Measurements from ENCODE around the gene MBOAT7. TPM values are rescaled to one million over a fixed set of nuclear protein-coding genes. Genes with fewer than 3 reads are reported as not detected.

The MBOAT7 gene
- total and polyA plus RNA-seq, 4 donors = 10.3 to 31.5 (median 15.0) TPM

DNA sequence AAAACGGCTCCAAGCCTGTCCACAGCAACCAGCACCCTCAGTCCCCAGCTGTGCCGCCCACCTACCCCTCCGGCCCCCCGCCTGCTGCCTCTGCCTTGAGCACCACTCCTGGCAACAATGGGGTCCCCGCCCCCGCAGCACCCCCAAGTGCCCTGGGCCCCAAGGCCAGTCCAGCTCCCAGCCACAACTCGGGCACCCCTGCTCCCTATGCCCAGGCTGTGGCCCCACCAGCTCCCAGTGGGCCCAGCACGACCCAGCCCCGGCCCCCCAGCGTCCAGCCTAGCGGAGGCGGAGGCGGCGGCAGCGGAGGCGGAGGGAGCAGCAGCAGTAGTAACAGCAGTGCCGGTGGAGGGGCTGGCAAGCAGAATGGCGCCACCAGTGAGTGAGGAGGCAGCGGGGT is 41.2 kb downstream of the MBOAT7 start:
- Histone ChIP-seq H3K4me3 (ENCODE audit: low read depth in 1 of 3, low read length in 3 of 3) (no peak overlapping the region), H3K9ac (ENCODE audit: low read depth in 1 of 2, low read length in 2 of 2) (no peak overlapping the region), H3K9me3 (ENCODE audit: control insufficient read depth in 4 of 4, low read length in 3 of 4) (no peaks in the 10 kb centered on the region), H3K36me3 (ENCODE audit: control insufficient read depth in 4 of 4, insufficient read depth in 3 of 4, low read depth in 1 of 4, low read length in 3 of 4) (peaks cover 24 to 94% (median 60%) of the 10 kb centered on the region in 4 donors), H3K4me1 (ENCODE audit: control insufficient read depth in 4 of 4, insufficient read depth in 4 of 4, low read length in 3 of 4) (no peaks in the 10 kb centered on the region), H3K27ac (ENCODE audit: low read depth in 1 of 2, low read length in 2 of 2) (no peak overlapping the region), H3K27me3 (ENCODE audit: control insufficient read depth in 4 of 4, insufficient read depth in 4 of 4, low read length in 3 of 4) (no peaks in the 10 kb centered on the region)
- 94% methylated on average over 19 of the region's 19 CpGs for WGBS
- no peak for DNase-seq (ENCODE audit: low spot score)
- TF ChIP-seq, protein P1, sequence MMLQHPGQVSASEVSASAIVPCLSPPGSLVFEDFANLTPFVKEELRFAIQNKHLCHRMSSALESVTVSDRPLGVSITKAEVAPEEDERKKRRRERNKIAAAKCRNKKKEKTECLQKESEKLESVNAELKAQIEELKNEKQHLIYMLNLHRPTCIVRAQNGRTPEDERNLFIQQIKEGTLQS (IDR thresholded peaks at IDR 0.05) = no peak
- TF ChIP-seq RXRA (IDR thresholded peaks at IDR 0.05) (no peak), HNF4A (conservative IDR thresholded peaks at IDR 0.05) (no peak), TAF1 (conservative IDR thresholded peaks at IDR 0.05) (no peak), GABPA (IDR thresholded peaks at IDR 0.05 in 1 of 2, conservative IDR thresholded peaks at IDR 0.05 in 1 of 2) (no peak), EGR1 (IDR thresholded peaks at IDR 0.05; ENCODE audit: low read depth in 2 of 2) (no peak), NR2F2 (IDR thresholded peaks at IDR 0.05) (no peak), RAD21 (IDR thresholded peaks at IDR 0.05) (no peak), YY1 (IDR thresholded peaks at IDR 0.05) (no peak), FOXA2 (IDR thresholded peaks at IDR 0.05) (no peak), FOXA1 (IDR thresholded peaks at IDR 0.05) (no peak), JUND (IDR thresholded peaks at IDR 0.05) (no peak), SP1 (IDR thresholded peaks at IDR 0.05) (no peak)
- TF ChIP-seq, protein P2, sequence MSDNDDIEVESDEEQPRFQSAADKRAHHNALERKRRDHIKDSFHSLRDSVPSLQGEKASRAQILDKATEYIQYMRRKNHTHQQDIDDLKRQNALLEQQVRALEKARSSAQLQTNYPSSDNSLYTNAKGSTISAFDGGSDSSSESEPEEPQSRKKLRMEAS (IDR thresholded peaks at IDR 0.05) = no peak
- TF ChIP-seq, protein P3, sequence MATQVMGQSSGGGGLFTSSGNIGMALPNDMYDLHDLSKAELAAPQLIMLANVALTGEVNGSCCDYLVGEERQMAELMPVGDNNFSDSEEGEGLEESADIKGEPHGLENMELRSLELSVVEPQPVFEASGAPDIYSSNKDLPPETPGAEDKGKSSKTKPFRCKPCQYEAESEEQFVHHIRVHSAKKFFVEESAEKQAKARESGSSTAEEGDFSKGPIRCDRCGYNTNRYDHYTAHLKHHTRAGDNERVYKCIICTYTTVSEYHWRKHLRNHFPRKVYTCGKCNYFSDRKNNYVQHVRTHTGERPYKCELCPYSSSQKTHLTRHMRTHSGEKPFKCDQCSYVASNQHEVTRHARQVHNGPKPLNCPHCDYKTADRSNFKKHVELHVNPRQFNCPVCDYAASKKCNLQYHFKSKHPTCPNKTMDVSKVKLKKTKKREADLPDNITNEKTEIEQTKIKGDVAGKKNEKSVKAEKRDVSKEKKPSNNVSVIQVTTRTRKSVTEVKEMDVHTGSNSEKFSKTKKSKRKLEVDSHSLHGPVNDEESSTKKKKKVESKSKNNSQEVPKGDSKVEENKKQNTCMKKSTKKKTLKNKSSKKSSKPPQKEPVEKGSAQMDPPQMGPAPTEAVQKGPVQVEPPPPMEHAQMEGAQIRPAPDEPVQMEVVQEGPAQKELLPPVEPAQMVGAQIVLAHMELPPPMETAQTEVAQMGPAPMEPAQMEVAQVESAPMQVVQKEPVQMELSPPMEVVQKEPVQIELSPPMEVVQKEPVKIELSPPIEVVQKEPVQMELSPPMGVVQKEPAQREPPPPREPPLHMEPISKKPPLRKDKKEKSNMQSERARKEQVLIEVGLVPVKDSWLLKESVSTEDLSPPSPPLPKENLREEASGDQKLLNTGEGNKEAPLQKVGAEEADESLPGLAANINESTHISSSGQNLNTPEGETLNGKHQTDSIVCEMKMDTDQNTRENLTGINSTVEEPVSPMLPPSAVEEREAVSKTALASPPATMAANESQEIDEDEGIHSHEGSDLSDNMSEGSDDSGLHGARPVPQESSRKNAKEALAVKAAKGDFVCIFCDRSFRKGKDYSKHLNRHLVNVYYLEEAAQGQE (IDR thresholded peaks at IDR 0.05) = no peak
- TF ChIP-seq, protein P4, sequence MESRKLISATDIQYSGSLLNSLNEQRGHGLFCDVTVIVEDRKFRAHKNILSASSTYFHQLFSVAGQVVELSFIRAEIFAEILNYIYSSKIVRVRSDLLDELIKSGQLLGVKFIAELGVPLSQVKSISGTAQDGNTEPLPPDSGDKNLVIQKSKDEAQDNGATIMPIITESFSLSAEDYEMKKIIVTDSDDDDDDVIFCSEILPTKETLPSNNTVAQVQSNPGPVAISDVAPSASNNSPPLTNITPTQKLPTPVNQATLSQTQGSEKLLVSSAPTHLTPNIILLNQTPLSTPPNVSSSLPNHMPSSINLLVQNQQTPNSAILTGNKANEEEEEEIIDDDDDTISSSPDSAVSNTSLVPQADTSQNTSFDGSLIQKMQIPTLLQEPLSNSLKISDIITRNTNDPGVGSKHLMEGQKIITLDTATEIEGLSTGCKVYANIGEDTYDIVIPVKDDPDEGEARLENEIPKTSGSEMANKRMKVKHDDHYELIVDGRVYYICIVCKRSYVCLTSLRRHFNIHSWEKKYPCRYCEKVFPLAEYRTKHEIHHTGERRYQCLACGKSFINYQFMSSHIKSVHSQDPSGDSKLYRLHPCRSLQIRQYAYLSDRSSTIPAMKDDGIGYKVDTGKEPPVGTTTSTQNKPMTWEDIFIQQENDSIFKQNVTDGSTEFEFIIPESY (IDR thresholded peaks at IDR 0.05) = no peak
- TF ChIP-seq, protein P5, sequence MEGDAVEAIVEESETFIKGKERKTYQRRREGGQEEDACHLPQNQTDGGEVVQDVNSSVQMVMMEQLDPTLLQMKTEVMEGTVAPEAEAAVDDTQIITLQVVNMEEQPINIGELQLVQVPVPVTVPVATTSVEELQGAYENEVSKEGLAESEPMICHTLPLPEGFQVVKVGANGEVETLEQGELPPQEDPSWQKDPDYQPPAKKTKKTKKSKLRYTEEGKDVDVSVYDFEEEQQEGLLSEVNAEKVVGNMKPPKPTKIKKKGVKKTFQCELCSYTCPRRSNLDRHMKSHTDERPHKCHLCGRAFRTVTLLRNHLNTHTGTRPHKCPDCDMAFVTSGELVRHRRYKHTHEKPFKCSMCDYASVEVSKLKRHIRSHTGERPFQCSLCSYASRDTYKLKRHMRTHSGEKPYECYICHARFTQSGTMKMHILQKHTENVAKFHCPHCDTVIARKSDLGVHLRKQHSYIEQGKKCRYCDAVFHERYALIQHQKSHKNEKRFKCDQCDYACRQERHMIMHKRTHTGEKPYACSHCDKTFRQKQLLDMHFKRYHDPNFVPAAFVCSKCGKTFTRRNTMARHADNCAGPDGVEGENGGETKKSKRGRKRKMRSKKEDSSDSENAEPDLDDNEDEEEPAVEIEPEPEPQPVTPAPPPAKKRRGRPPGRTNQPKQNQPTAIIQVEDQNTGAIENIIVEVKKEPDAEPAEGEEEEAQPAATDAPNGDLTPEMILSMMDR (IDR thresholded peaks at IDR 0.05; ENCODE audit: low read depth, low read length, missing input control) = no peak
